CD4-positive, alpha-beta T cell treated with Interleukin-21 for 1 hour (primary cell): ENCODE measurements around the gene EPAS1.

Source experiments
- DNase-seq: peaks from one replicate; pipeline ENCODE4 v3.0.0-alpha.2; 2020

The EPAS1 gene

GRCh38 chr2:46296840-46297545 lies at the start of gene EPAS1:
Gene EPAS1, plus strand, starts transcription at chr2:46297407. Its CDS starts 505 bp downstream, at chr2:46297912.
- DNase-seq, result peak; percentile 89

DNA sequence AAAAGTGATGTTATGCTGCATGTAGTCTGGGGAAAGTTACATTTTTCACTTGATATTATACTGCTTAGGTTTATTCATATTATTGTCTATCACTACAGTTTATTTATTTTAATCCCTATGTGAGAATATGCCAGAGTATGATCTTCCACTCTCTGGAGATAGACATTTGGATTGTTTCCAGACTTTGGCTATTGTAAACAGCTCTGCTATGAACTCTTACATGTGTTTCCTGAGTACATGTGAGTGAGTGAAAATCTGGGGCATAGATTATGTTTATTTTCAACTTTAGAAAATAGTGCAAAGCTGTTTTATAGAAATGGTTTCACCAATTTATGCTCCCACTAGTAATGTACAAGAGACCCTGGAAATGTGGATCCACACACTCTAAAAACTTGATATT lies 49.0 kb upstream of the EPAS1 start:
- DNase-seq, result no peak

- DNase-seq, result no peak
Observed at GRCh38 chr2:46249654-46250053, 47.6 kb upstream of the EPAS1 start.

- no peak for DNase-seq
Observed at GRCh38 chr2:46252891-46253659, 44.1 kb upstream of the EPAS1 start.

- no peak for DNase-seq
Observed at GRCh38 chr2:46254474-46254873, 42.7 kb upstream of the EPAS1 start.

GRCh38 chr2:46256563-46257142 lies 40.6 kb upstream of the EPAS1 start:
- no peak for DNase-seq

GRCh38 chr2:46257476-46257875 lies 39.7 kb upstream of the EPAS1 start:
- DNase-seq, result no peak

DNA sequence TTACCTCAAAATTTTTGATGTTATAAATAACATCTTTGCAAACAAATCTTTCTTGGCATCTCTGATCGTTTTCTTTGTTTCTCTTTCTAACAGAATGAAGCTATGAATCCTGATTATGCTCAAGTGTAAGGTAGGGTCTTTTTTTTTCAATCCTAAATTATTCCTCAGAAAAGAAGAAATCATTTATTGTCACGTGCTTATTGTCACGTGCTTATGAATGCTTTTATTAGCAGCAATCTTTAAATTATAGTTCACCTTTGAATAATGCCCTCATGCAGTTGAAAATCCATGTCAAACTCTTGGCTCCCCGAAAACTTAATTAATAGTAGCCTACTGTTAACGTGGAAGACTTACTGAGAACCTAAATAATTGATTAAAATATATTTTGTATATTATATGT lies 39.2 kb upstream of the EPAS1 start:
- no peak for DNase-seq

GRCh38 chr2:46258937-46259776 lies 38.0 kb upstream of the EPAS1 start:
- no peak for DNase-seq

- DNase-seq, result no peak
Observed at GRCh38 chr2:46259777-46260168, 37.4 kb upstream of the EPAS1 start.

DNA sequence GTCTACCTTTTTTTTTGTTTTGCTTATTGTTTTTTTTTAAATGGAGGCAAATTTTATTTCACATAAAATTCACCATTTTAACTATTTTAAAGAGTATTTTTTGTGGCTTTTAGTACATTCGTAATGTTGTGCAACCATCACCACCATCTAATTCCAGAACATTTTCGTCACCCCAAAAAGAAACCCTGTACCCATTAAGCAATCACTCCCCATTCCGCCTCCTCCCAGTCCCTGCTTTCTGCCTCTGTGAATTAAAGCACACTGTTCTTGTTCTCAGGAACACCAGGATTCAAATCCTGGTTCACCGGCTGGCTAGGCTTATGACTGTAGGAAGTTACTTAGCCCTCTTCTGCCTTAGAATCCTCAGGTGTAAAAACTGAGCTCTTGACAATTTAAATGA lies 36.9 kb upstream of the EPAS1 start:
- DNase-seq, result no peak

DNA sequence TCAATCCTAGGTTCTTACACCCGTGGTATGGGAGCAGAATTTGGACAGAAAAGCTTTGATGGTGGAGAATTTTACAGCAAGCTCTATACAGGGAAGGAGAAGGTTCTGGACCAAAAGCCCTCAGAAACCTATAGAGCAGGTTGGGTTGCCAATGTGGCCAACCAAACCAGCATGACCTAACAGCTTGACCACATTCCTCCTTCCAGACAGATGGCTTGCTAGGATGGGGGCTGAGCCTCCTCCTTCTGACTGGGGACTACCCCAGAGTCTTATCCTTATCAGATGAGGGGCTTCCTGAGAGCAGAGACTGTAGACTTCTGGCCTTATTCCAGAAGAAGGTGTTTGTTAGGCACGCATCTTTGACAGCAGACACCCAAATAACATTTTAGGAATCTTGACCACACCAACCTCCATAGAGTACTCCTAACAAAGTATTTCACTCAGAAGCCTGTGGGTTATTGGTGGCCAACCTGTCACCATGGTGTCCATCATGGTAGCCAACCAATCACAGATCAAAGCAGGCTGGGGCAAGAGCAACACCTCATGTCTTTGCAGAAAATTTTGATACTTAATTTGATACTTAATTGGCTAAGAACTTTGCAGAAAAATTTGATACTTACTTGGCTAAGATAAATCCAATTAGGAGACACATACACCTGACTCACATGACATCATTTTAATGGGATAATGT lies 34.8 kb upstream of the EPAS1 start:
- DNase-seq, result no peak

- DNase-seq, result no peak
Observed at GRCh38 chr2:46263347-46263746, 33.9 kb upstream of the EPAS1 start.

DNA sequence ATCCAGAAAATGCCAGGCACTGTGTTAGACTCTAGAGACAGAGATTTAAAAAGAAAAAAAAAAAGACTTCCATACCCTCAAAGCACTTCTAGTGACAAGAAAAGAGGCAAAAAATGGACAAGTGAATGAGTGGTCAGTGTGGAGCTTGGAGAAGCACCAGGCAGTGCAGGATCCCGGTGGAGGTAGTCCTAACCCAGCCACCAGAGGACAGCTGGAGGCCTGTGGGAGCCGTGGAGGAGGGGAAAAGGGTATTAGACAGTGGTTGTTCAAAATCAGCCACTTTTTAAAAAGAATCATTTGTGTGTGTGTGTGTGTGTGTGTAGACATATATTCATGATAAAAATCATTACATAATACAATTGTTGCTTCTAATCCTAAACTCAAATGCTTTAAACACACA lies 32.8 kb upstream of the EPAS1 start:
- DNase-seq, result no peak

DNA sequence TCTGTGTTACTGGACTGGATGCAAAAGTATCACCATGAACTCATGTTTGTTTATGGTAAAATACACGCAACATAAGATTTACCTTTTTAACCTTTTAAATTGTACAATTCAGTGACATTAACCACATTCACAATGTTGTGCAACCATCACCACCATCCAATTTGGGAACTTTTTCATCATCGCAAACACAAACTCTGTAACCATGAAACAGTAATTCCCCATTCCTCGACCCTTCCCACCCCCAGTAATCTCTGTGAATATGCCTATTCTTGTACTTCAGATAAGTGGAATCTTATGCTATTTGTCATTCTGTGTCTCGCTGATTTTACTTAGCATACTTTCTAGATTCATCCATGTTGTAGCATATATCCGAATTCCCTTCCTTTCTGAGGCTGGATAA lies 31.1 kb upstream of the EPAS1 start:
- DNase-seq, result no peak

GRCh38 chr2:46267616-46268015 lies 29.6 kb upstream of the EPAS1 start:
- DNase-seq, result no peak

GRCh38 chr2:46268196-46268595 lies 29.0 kb upstream of the EPAS1 start:
- DNase-seq, result no peak

DNA sequence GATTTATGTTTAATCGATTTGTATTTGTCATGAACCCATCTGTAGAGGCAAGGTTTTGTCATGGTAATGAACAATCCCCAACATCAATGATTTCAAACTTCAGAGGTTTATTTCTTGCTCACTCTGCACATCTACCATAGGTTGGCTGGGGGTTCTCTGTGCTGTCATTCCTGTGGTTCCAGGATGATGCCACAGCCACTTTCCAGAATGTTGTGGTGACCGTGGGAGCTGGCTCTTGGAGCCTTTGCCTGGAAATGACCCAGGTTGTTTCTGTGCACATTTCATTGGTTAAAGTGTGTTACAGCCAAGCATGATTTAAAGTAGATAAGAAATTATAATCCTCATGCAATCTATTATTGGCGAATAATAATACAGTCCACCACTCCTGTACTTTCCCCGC lies 28.2 kb upstream of the EPAS1 start:
- no peak for DNase-seq

DNA sequence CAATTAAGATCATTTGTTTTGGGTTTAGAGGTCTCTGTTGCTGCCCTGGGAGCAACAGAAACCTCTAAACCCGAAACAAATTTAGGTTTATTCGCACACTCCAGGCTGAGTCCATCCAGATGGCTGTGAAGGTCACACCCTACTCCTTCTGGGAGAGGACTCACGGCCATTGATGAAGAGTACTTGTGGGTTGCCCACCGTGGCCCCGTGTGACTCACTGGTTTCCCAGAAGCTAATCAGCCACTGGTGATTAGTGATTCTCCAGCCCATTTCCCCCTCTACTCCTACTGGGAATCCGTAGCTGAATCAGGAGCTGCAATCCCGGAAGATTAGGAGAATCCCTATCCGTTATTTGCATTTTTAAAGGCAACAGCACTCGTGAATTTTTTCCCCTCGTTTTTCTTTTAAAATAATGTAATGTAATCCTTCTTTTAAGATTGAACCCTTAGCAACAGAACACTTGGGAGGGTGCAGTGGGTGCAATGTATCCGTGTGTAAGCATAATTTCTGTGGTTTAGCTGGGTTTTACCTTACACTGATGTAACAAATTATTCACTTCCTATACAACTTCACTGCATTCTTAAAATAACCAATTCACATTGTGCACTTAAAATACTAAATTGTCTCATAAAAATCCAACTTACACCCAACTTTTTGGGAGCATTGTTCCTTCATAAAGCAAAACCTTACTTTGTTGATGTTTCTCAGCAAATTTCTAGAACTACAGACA lies 27.5 kb upstream of the EPAS1 start:
- DNase-seq, result no peak

DNA sequence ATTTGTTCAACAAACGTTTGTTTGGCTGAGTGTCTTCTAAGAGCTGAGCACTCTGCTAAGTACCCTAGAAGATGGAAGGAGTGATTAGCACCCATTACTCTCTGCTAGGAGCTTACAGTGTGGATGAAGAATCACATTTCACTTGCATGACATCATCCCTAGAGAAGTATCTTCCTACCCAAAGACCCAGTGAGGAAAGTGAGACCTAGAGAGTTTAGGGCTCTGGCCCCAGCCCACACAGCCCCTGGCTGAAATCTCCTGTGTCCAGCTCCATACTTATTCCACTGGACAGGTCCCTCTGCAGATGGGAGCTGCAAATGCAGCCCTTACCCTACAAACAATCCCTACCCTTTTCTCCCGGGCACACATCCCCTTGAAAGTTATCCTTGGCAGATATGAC lies 26.8 kb upstream of the EPAS1 start:
- no peak for DNase-seq

- no peak for DNase-seq
Observed at GRCh38 chr2:46273225-46273863, 23.9 kb upstream of the EPAS1 start.
